ENCODE measurements around the gene TTC34. TPM values are rescaled to one million over a fixed set of nuclear protein-coding genes. Genes with fewer than 3 reads are reported as not detected.
"Not testable (repeated sequence)": the region's sequence is repeated elsewhere in the genome, so short reads cannot be mapped to it uniquely, and the experiment has no call there.

TTC34 gene
- total RNA-seq, 2 donors from 2014 or later = 0.27 to 0.44 TPM

DNA sequence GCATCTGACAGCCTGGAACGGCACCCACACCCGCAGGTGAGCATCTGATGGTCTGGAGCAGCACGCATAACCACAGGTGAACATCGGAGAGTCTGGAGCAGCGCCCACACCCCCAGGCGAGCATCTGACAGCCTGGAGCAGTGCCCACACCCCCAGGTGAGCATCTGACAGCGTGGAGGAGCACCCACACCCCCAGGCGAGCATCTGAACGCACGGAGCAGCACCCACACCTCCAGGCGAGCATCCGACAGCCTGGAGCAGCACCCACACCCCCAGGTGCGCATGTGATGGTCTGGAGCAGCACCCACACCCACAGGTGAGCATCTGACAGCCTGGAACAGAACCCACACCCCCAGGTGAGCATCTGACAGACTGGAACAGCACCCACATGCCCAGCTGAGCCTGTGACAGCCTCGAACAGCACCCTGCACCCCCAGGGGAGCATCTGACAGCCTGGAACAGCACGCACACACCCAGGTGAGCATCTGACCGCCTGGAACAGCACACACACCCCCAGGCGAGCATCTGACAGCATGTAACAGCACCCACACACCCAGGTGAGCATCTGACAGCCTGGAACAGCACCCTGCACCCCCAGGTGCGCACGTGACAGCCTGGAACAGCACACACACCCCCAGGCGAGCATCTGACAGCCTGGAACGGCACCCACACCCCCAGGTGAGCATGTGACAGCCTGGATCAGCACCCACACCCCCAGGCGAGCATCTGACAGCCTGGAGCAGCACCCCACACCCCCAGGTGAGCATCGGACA is 115.2 kb downstream of the TTC34 start:
- DNase-seq; H3K27ac ChIP-seq; H3K27me3 ChIP-seq; intact Hi-C loops (cut with DNase I); H3K9ac ChIP-seq (ENCODE audit: low read depth in 2 of 2, low read length in 2 of 2); H3K4me3 ChIP-seq; H3K4me1 ChIP-seq; H3K36me3 ChIP-seq; H3K9me3 ChIP-seq: not testable (repeated sequence)

DNA sequence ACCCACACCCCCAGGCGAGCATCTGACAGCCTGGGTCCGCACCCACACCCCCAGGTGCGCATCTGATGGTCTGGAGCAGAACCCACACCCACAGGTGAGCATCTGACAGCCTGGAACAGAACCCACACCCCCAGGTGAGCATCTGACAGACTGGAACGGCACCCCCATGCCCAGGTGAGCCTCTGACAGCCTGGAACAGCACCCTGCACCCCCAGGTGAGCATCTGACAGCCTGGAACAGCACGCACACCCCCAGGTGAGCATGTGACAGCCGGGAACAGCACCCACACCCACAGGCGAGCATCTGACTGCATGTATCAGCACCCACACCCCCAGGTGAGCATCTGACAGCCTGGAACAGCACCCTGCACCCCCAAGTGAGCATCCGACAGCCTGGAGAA is 115.8 kb downstream of the TTC34 start:
- H3K4me3 ChIP-seq; H3K36me3 ChIP-seq; H3K9ac ChIP-seq (ENCODE audit: low read depth in 2 of 2, low read length in 2 of 2); H3K9me3 ChIP-seq; H3K4me1 ChIP-seq; H3K27ac ChIP-seq; intact Hi-C loops (cut with DNase I); DNase-seq; H3K27me3 ChIP-seq: not testable (repeated sequence)

DNA sequence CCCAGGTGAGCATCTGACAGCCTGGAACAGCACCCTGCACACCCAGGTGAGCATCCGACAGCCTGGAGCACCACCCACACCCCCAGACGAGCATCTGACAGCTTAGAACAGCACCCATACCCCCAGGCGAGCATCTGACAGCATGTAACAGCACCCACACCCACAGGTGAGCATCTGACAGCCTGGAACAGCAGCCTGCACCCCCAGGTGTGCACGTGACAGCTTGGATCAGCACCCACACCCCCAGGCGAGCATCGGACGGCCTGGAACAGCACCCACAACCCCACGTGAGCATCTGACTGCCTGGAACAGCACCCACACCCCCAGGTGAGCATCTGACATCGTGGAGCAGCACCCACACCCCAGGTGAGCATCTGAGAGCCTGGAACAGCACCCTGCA is 116.6 kb downstream of the TTC34 start:
- H3K36me3 ChIP-seq; H3K9me3 ChIP-seq; H3K9ac ChIP-seq (ENCODE audit: low read depth in 2 of 2, low read length in 2 of 2); DNase-seq; H3K4me1 ChIP-seq; H3K27me3 ChIP-seq; H3K4me3 ChIP-seq; intact Hi-C loops (cut with DNase I); H3K27ac ChIP-seq: not testable (repeated sequence)

DNA sequence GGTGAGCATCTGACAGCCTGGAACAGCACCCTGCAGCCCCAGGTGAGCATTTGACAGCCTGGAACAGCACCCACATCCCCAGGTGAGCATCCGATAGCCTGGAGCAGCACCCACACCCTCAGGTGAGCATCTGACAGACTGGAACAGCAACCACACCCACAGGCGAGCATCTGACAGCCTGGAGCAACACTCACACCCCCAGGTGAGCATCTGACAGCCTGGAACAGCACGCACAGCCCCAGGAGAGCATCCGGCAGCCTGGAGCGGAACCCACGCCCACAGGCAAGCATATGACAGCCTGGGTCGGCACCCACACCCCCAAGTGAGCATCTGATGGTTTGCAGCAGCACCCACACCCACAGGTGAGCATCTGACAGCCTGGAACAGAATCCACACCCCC is 117.5 kb downstream of the TTC34 start:
- intact Hi-C loops (cut with DNase I); H3K9me3 ChIP-seq; H3K4me1 ChIP-seq; H3K4me3 ChIP-seq; H3K27ac ChIP-seq; H3K36me3 ChIP-seq; H3K27me3 ChIP-seq: not testable (repeated sequence)
- peak; percentile 43 for DNase-seq
- H3K9ac ChIP-seq (ENCODE audit: low read depth in 2 of 2, low read length in 2 of 2) = peak overlapping the region in 1 of 2 donors; percentile 16

GRCh38 chr1:2683321-2683741 is 118.2 kb downstream of the TTC34 start:
- H3K27ac ChIP-seq; H3K9me3 ChIP-seq; H3K4me1 ChIP-seq; intact Hi-C loops (cut with DNase I); H3K9ac ChIP-seq (ENCODE audit: low read depth in 2 of 2, low read length in 2 of 2); H3K36me3 ChIP-seq; H3K4me3 ChIP-seq; H3K27me3 ChIP-seq; DNase-seq: not testable (repeated sequence)

- H3K27ac ChIP-seq; H3K4me3 ChIP-seq; H3K4me1 ChIP-seq; H3K9me3 ChIP-seq; H3K9ac ChIP-seq (ENCODE audit: low read depth in 2 of 2, low read length in 2 of 2); intact Hi-C loops (cut with DNase I); H3K36me3 ChIP-seq; H3K27me3 ChIP-seq; DNase-seq: not testable (repeated sequence)
Observed at GRCh38 chr1:2682879-2683278, 118.6 kb downstream of the TTC34 start.

- H3K27me3 ChIP-seq; H3K9me3 ChIP-seq; H3K4me1 ChIP-seq; H3K4me3 ChIP-seq; H3K27ac ChIP-seq; DNase-seq; H3K9ac ChIP-seq (ENCODE audit: low read depth in 2 of 2, low read length in 2 of 2); H3K36me3 ChIP-seq; intact Hi-C loops (cut with DNase I): not testable (repeated sequence)
Observed at GRCh38 chr1:2676726-2677125, 124.8 kb downstream of the TTC34 start.

DNA sequence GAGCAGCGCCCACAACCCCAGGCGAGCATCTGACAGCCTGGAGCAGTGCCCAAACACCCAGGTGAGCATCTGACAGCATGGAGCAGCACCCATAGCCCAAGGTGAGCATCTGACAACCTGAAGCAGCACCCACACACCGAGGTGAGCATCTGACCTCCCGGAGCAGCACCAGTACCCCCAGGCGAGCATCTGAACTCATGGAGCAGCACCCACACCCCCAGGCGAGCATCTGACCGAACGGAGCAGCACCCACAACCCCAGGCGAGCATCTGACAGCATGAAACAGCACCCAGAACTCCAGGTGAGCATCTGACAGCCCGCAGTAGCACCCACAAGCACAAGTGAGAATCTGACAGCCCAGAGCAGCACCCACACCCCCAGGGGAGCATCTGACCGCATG is 129.8 kb downstream of the TTC34 start:
- H3K27ac ChIP-seq; intact Hi-C loops (cut with DNase I); H3K36me3 ChIP-seq; H3K9ac ChIP-seq (ENCODE audit: low read depth in 2 of 2, low read length in 2 of 2); H3K4me1 ChIP-seq; H3K4me3 ChIP-seq; H3K9me3 ChIP-seq; H3K27me3 ChIP-seq: not testable (repeated sequence)
- peak; percentile 19 for DNase-seq

DNA sequence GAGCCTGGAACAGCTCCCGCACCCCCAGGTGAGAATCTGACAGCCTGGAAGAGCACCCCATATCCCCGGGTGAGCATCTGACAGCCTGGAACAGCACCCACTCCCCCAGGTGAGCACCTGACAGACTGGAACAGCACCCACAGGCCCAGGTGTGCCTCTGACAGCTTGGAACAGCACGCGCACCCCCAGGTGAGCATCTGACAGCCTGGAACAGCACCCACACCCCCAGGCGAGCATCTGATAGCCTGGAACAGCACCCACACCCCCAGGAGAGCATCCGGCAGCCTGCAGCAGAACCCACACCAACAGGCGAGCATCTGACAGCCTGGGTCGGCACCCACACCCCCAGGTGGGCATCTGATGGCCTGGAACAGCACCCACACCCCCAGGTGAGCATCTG is 141.7 kb downstream of the TTC34 start:
- H3K27me3 ChIP-seq; H3K4me1 ChIP-seq; DNase-seq; H3K27ac ChIP-seq; H3K9ac ChIP-seq (ENCODE audit: low read depth in 2 of 2, low read length in 2 of 2); intact Hi-C loops (cut with DNase I); H3K4me3 ChIP-seq; H3K9me3 ChIP-seq; H3K36me3 ChIP-seq: not testable (repeated sequence)

GRCh38 chr1:2657909-2658308 is 143.6 kb downstream of the TTC34 start:
- DNase-seq; intact Hi-C loops (cut with DNase I); H3K4me1 ChIP-seq; H3K4me3 ChIP-seq; H3K27ac ChIP-seq; H3K36me3 ChIP-seq; H3K9me3 ChIP-seq; H3K9ac ChIP-seq (ENCODE audit: low read depth in 2 of 2, low read length in 2 of 2); H3K27me3 ChIP-seq: not testable (repeated sequence)

DNA sequence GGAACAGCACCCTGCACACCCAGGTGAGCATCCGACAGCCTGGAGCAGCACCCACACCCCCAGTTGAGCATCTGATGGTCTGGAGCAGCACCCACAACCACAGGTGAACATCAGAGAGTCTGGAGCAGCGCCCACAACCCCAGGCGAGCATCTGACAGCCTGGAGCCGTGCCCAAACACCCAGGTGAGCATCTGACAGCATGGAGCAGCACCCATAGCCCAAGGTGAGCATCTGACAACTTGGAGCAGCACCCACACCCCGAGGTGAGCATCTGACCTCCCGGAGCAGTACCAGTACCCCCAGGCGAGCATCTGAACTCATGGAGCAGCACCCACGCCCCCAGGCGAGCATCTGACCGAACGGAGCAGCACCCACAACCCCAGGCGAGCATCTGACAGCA is 144.4 kb downstream of the TTC34 start:
- H3K9me3 ChIP-seq; H3K9ac ChIP-seq (ENCODE audit: low read depth in 2 of 2, low read length in 2 of 2); intact Hi-C loops (cut with DNase I); H3K36me3 ChIP-seq; H3K27me3 ChIP-seq; H3K4me3 ChIP-seq; DNase-seq; H3K27ac ChIP-seq; H3K4me1 ChIP-seq: not testable (repeated sequence)

- H3K27me3 ChIP-seq; H3K4me1 ChIP-seq; DNase-seq; H3K4me3 ChIP-seq; H3K9me3 ChIP-seq; H3K9ac ChIP-seq (ENCODE audit: low read depth in 2 of 2, low read length in 2 of 2); H3K27ac ChIP-seq; H3K36me3 ChIP-seq; intact Hi-C loops (cut with DNase I): not testable (repeated sequence)
Observed at GRCh38 chr1:2655598-2656434, 145.7 kb downstream of the TTC34 start.

DNA sequence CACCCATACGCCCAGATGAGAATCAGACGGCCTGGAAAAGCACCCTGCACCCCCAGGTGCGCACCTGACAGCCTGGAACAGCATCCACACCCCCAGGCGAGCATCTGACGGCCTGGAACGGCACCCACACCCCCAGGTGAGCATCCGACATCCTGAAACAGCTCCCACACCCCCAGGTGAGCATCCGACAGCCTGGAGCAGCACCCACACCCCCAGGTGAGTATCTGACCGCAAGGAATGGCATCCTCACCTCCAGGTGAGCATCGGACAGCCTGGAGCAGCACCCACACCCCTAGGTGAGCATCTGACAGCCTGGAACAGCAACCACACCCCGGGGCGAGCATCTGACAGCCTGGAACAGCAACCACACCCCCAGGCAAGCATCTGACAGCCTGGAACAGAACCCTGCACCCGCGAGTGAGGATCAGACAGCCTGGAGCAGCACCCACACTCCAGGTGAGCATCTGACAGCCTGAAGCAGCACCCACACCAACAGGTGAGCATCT is 147.0 kb downstream of the TTC34 start:
- H3K27ac ChIP-seq; DNase-seq; intact Hi-C loops (cut with DNase I); H3K9ac ChIP-seq (ENCODE audit: low read depth in 2 of 2, low read length in 2 of 2); H3K4me3 ChIP-seq; H3K36me3 ChIP-seq; H3K9me3 ChIP-seq; H3K27me3 ChIP-seq; H3K4me1 ChIP-seq: not testable (repeated sequence)

All from colonic mucosa (tissue), 4 donors.